C4-2B (cell line): ENCODE data around the gene PCSK6.

Source experiments
- H3K27ac ChIP-seq: fragments of 450-650 bp; 2 replicates; pipeline ENCODE4 v1.5.1; 2017
- ZFX ChIP-seq: fragments of 450-650 bp; IDR thresholded peaks from 2 replicates; pipeline ENCODE4 v1.6.1; 2017
- TF ChIP-seq, protein P1 (sequence below): fragments of 450-650 bp; conservative IDR thresholded peaks from 2 replicates; pipeline ENCODE4 v1.5.1; 2017; ENCODE audit warnings: mild to moderate bottlenecking

Gene PCSK6

DNA sequence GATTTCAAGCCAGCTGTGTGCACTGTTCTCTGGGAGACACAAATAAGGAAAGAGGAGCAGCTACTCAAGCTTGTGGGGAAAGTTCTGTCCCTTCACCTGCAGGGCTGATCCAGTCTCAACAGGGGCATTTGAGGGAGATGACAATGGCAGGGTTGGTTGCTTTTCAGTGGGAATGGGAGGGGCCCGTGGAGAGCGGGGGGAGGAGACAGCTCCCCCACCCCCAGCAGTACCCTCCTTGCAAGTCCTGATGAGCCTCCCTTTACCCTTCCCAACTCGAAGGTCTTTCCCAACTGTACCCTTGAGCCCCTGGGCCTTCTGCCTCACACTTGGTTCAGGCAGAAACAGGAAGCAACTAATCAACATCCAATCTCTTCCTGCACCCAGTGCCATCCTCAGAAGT lies 122.7 kb downstream of the PCSK6 start:
- TF ChIP-seq ZFX, result no peak
- TF ChIP-seq, protein P1, sequence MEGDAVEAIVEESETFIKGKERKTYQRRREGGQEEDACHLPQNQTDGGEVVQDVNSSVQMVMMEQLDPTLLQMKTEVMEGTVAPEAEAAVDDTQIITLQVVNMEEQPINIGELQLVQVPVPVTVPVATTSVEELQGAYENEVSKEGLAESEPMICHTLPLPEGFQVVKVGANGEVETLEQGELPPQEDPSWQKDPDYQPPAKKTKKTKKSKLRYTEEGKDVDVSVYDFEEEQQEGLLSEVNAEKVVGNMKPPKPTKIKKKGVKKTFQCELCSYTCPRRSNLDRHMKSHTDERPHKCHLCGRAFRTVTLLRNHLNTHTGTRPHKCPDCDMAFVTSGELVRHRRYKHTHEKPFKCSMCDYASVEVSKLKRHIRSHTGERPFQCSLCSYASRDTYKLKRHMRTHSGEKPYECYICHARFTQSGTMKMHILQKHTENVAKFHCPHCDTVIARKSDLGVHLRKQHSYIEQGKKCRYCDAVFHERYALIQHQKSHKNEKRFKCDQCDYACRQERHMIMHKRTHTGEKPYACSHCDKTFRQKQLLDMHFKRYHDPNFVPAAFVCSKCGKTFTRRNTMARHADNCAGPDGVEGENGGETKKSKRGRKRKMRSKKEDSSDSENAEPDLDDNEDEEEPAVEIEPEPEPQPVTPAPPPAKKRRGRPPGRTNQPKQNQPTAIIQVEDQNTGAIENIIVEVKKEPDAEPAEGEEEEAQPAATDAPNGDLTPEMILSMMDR, result no peak
- no peak overlapping the region for H3K27ac ChIP-seq

DNA sequence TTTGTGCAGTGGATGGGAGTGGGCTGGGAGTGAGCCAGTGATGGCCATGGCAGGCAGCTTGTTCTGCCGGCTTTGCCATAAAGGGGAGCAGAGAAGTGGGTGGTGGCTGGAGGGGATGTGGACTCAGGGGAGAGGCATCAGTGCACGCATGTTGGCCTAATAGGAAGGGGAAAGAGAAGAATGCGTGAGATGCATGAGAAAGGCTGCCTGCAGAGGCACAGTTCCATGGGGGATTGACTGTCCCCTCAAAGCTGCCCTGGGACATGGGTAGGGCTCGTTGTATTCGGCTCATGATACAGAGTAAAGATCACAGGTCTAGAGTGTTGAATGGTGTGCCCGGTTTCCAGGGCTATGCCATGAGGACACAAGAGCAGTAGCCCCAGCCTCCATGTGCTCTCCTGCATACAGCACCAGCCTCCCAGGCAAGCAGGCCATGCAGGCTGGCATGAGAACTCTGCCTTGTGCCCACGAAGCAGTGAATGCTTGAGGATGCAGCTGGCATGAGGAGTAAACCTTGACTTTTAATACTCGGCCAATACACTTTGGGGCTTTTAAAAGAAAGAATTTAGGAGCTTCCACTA lies 126.4 kb downstream of the PCSK6 start:
- no peak for TF ChIP-seq ZFX
- TF ChIP-seq, protein P1, result no peak

DNA sequence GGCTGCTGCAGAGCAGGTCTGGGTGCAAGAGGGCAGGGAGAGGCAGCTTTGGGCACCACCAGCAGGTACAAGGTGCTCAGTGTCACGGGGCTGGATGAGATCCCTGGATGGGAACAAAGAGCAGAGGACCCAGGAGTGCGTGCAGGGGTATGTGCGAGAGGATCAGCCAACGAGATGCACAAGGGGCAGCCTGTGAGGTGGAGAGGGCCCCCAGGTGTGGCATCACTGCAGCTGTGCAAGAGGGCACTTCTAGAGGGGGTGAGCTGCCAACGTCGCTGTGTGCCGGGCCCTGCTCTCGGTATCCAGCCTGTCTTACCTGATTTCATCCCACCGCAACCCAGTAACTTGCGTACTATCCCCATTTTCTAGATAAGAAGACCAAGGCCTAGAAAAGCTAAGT lies 127.1 kb downstream of the PCSK6 start:
- no peak overlapping the region for H3K27ac ChIP-seq
- TF ChIP-seq, protein P1, result no peak
- TF ChIP-seq ZFX, result no peak

More for the DNA sequence above, 126.4 kb downstream of the PCSK6 start:
- H3K27ac ChIP-seq, result no peak overlapping the region

DNA sequence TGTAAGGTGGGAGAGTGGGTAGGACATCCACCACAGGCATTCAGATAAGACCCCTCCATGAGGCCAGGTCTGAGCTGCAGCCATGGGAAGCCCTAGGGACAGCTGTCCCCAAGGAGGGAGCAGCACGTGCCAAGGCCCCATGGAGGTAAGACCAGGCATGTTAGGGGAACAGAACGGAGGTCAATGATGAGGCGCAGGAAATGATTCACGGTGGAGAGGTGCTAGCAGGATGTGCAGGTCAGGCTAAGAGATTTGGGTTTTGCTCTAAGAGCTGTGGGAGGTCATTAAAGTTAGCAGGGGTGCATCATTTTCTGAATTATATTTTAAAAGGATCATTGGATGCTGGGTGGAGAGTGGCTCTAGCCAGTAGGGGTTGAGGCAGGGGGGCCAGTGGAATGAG lies 128.1 kb downstream of the PCSK6 start:
- no peak overlapping the region for H3K27ac ChIP-seq
- TF ChIP-seq ZFX, result no peak
- TF ChIP-seq, protein P1, result no peak

DNA sequence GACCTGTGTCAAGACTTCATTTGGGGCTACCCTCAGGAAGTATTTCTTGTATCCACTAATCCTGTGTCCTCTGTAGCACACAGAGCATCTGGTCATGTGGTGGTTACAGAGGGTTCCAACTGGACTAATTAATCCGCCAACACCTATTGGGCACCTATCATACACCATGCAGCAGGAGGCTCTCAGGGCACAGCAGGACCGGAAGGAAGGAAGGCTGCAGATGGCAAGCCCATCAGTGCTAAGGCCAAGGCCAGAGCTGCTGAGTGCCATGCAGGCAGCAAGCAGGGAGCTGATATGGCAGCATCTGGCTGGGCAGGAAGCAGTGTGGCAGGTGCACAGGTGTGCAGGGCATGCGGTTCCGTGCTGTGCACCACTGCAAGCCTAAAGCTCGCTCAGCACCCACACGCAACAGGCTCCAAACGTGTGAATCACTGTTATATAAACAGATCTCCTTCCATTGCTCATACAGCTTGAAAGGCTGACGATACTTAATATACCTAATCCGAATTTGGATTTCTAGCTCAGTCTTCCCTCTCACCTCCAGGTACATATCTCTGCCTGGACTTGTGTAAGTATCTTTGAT lies 130.1 kb downstream of the PCSK6 start:
- H3K27ac ChIP-seq, result no peak overlapping the region
- no peak for TF ChIP-seq ZFX
- TF ChIP-seq, protein P1, result no peak

DNA sequence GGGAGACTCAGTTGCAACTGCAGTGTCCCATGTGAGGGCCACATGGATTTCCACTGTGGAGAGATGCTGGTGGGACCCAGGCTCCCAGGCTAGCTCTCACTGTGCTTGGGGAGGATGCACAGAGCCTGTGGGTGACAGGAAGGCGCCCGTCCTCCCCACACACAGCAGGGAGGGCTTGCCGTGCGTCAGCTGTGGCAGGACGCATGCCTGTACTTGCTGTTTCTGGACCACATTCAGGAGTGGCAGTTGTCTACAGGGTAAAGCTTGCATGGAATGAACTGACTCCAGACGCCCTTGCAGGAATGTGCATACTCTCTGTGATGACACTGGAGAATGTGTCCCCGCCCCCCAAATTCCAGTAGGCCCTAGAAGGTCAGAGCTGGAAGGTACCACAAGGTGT lies 130.6 kb downstream of the PCSK6 start:
- no peak overlapping the region for H3K27ac ChIP-seq
- TF ChIP-seq, protein P1, result no peak
- no peak for TF ChIP-seq ZFX

DNA sequence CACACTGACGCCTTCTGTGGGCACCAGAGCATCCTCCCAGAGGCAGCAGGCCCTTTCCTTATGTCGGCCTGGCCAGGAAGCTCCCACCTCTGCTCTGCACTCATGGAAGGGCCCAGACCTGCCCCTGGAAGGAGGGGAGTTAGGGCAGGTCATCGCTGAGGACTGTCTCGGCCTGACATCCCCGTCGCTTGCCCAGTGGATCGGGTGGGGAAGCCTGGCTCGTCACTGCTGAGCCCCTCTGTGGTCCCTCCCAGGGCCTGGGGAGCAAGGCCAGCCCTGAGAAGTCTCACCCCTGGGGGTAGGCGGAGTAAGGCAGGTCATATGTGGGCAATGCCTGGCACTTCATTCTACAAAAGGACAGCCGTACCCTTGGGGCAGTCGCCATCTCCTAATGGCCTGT lies 131.6 kb downstream of the PCSK6 start:
- no peak overlapping the region for H3K27ac ChIP-seq
- TF ChIP-seq ZFX, result no peak
- TF ChIP-seq, protein P1, result no peak
